ENCODE results near the gene ARHGAP15.

ARHGAP15 gene

GRCh38 chr2:143571747-143572146, 442.5 kb downstream of the ARHGAP15 start:
- Histone ChIP-seq H3K79me2 (ENCODE audit: control insufficient read depth, low read length) (no peaks in the 10 kb centered on the region), H3K27me3 (ENCODE audit: control insufficient read depth, low read length) (no peaks in the 10 kb centered on the region), H3K36me3 (ENCODE audit: control insufficient read depth, low read length) (no peaks in the 10 kb centered on the region), H3K9me3 (ENCODE audit: control insufficient read depth, insufficient read depth, low read length) (no peaks in the 10 kb centered on the region), H3F3A (ENCODE audit: control insufficient read depth, insufficient read depth) (no peaks in the 10 kb centered on the region), H3K9me2 (replicated peaks; ENCODE audit: control insufficient read depth, low read length) (no peaks in the 10 kb centered on the region; the same call in 1 of the 2 replicates), H4K20me1 (ENCODE audit: control insufficient read depth, insufficient read depth, low read depth, low read length) (no peaks in the 10 kb centered on the region), H3K4me3 (ENCODE audit: low read length) (no peak overlapping the region), H3K27ac (ENCODE audit: low read depth, low read length) (no peak overlapping the region), H3K4me2 (ENCODE audit: low read length) (no peak overlapping the region), H3K4me1 (ENCODE audit: control insufficient read depth, low read length) (no peaks in the 10 kb centered on the region)
- TF ChIP-seq CTCF (IDR thresholded peaks at IDR 0.05; ENCODE audit: low read depth, low read length, poor library complexity, severe bottlenecking) (no peak), EZH2phosphoT487 (IDR thresholded peaks at IDR 0.05; ENCODE audit: borderline replicate concordance, low read length) (no peak)

GRCh38 chr2:143572421-143572820, 443.2 kb downstream of the ARHGAP15 start:
- Histone ChIP-seq H3K4me3 (ENCODE audit: low read length) (no peak overlapping the region), H3K9me3 (ENCODE audit: control insufficient read depth, insufficient read depth, low read length) (no peaks in the 10 kb centered on the region), H3K4me2 (ENCODE audit: low read length) (no peak overlapping the region), H3K4me1 (ENCODE audit: control insufficient read depth, low read length) (no peaks in the 10 kb centered on the region), H3K27me3 (ENCODE audit: control insufficient read depth, low read length) (no peaks in the 10 kb centered on the region), H3K36me3 (ENCODE audit: control insufficient read depth, low read length) (no peaks in the 10 kb centered on the region), H3K9me2 (replicated peaks; ENCODE audit: control insufficient read depth, low read length) (no peaks in the 10 kb centered on the region; the same call in 1 of the 2 replicates), H3F3A (ENCODE audit: control insufficient read depth, insufficient read depth) (no peaks in the 10 kb centered on the region), H3K79me2 (ENCODE audit: control insufficient read depth, low read length) (no peaks in the 10 kb centered on the region), H3K27ac (ENCODE audit: low read depth, low read length) (no peak overlapping the region), H4K20me1 (ENCODE audit: control insufficient read depth, insufficient read depth, low read depth, low read length) (no peaks in the 10 kb centered on the region)
- TF ChIP-seq EZH2phosphoT487 (IDR thresholded peaks at IDR 0.05; ENCODE audit: borderline replicate concordance, low read length): no peak
- no peak for TF ChIP-seq CTCF (IDR thresholded peaks at IDR 0.05; ENCODE audit: low read depth, low read length, poor library complexity, severe bottlenecking)

GRCh38 chr2:143574069-143574468, 444.9 kb downstream of the ARHGAP15 start:
- H3K4me2 ChIP-seq (ENCODE audit: low read length): no peak overlapping the region

More at GRCh38 chr2:143574069-143574468, 444.9 kb downstream of the ARHGAP15 start:
- Histone ChIP-seq H3K9me2 (replicated peaks; ENCODE audit: control insufficient read depth, low read length) (no peaks in the 10 kb centered on the region; the same call in 1 of the 2 replicates), H3F3A (ENCODE audit: control insufficient read depth, insufficient read depth) (no peaks in the 10 kb centered on the region), H3K4me3 (ENCODE audit: low read length) (no peak overlapping the region), H3K4me1 (ENCODE audit: control insufficient read depth, low read length) (no peaks in the 10 kb centered on the region), H3K79me2 (ENCODE audit: control insufficient read depth, low read length) (no peaks in the 10 kb centered on the region), H3K36me3 (ENCODE audit: control insufficient read depth, low read length) (no peaks in the 10 kb centered on the region), H3K9me3 (ENCODE audit: control insufficient read depth, insufficient read depth, low read length) (no peaks in the 10 kb centered on the region), H3K27ac (ENCODE audit: low read depth, low read length) (no peak overlapping the region), H3K27me3 (ENCODE audit: control insufficient read depth, low read length) (no peaks in the 10 kb centered on the region), H4K20me1 (ENCODE audit: control insufficient read depth, insufficient read depth, low read depth, low read length) (no peaks in the 10 kb centered on the region)
- TF ChIP-seq EZH2phosphoT487 (IDR thresholded peaks at IDR 0.05; ENCODE audit: borderline replicate concordance, low read length): no peak
- TF ChIP-seq CTCF (IDR thresholded peaks at IDR 0.05; ENCODE audit: low read depth, low read length, poor library complexity, severe bottlenecking): no peak
